KMS-11 (cell line): Measurements from ENCODE around the gene ADCY4.
"Not testable (repeated sequence)": the region's sequence is repeated elsewhere in the genome, so short reads cannot be mapped to it uniquely, and the experiment has no call there.

Experiments used
- H2AFZ ChIP-seq: fragments of 200-600 bp; sonication (generic); 2 replicates; pipeline ENCODE4 v1.6.1; 2016; ENCODE audit warnings: antibody characterized with exemption, mixed run types, low read depth
- H3K27ac ChIP-seq: fragments of 200-600 bp; sonication (generic); 2 replicates; pipeline ENCODE4 v1.6.1; 2016; ENCODE audit warnings: mild to moderate bottlenecking, mixed run types
- H3K27me3 ChIP-seq: fragments of 200-600 bp; sonication (generic); 2 replicates; pipeline ENCODE4 v1.6.1; 2017; ENCODE audit warnings: mild to moderate bottlenecking, low read depth, mixed run types, moderate library complexity; ENCODE audit not compliant: insufficient read depth
- H3K36me3 ChIP-seq: fragments of 200-600 bp; sonication (generic); 2 replicates; pipeline ENCODE4 v1.6.1; 2017; ENCODE audit warnings: mild to moderate bottlenecking, mixed run types; ENCODE audit not compliant: insufficient read depth
- H3K4me1 ChIP-seq: fragments of 200-600 bp; sonication (generic); 2 replicates; pipeline ENCODE4 v1.6.1; 2016; ENCODE audit warnings: mild to moderate bottlenecking, low read depth, mixed run types; ENCODE audit not compliant: poor library complexity, severe bottlenecking
- H3K4me2 ChIP-seq: fragments of 200-600 bp; sonication (generic); 2 replicates; pipeline ENCODE4 v1.7.0; 2016; ENCODE audit warnings: mild to moderate bottlenecking, mixed run types
- H3K4me3 ChIP-seq: fragments of 200-600 bp; sonication (generic); IDR thresholded peaks from 2 replicates; pipeline ENCODE4 v1.6.1; 2017; ENCODE audit warnings: low read depth, low read length, mixed read lengths; ENCODE audit not compliant: insufficient read depth
- H3K79me2 ChIP-seq: fragments of 200-600 bp; sonication (generic); 2 replicates; pipeline ENCODE4 v1.6.1; 2016; ENCODE audit warnings: low read depth, mixed run types; ENCODE audit not compliant: insufficient read depth
- H3K9ac ChIP-seq: fragments of 200-600 bp; sonication (generic); 2 replicates; pipeline ENCODE4 v1.6.1; 2016; ENCODE audit warnings: mild to moderate bottlenecking, mixed run types
- H4K20me1 ChIP-seq: fragments of 200-600 bp; sonication (generic); 2 replicates; pipeline ENCODE4 v1.6.1; 2016; ENCODE audit warnings: mild to moderate bottlenecking, mixed run types; ENCODE audit not compliant: insufficient read depth
- CTCF ChIP-seq: fragments of 200-600 bp; sonication (generic); conservative IDR thresholded peaks from 2 replicates; pipeline ENCODE4 v1.6.1; 2017; ENCODE audit warnings: low read depth, mild to moderate bottlenecking, antibody characterized with exemption, low read length, moderate library complexity, mixed read lengths

The ADCY4 gene

GRCh38 chr14:24360281-24360680 is 25.4 kb upstream of the ADCY4 start:
- no peak overlapping the region for H2AFZ ChIP-seq
- H3K27ac ChIP-seq, result no peak overlapping the region
- no peak overlapping the region for H3K4me3 ChIP-seq
- peaks cover 5% of the 10 kb centered on the region for H3K4me1 ChIP-seq
- no peaks in the 10 kb centered on the region for H3K27me3 ChIP-seq
- H3K79me2 ChIP-seq, result no peaks in the 10 kb centered on the region
- TF ChIP-seq CTCF, result no peak
- no peaks in the 10 kb centered on the region for H4K20me1 ChIP-seq
- H3K9ac ChIP-seq, result no peak overlapping the region
- H3K36me3 ChIP-seq, result no peaks in the 10 kb centered on the region
- H3K4me2 ChIP-seq, result no peak overlapping the region

GRCh38 chr14:24356208-24356607 is 21.3 kb upstream of the ADCY4 start:
- H3K4me1 ChIP-seq, result no peaks in the 10 kb centered on the region
- H3K4me3 ChIP-seq, result no peak overlapping the region
- no peak overlapping the region for H3K27ac ChIP-seq
- no peaks in the 10 kb centered on the region for H4K20me1 ChIP-seq
- no peaks in the 10 kb centered on the region for H3K27me3 ChIP-seq
- TF ChIP-seq CTCF, result no peak
- H3K79me2 ChIP-seq, result no peaks in the 10 kb centered on the region
- H3K4me2 ChIP-seq, result no peak overlapping the region
- H2AFZ ChIP-seq, result no peak overlapping the region
- H3K36me3 ChIP-seq, result no peaks in the 10 kb centered on the region
- H3K9ac ChIP-seq, result no peak overlapping the region

- no peak overlapping the region for H2AFZ ChIP-seq
- H3K4me1 ChIP-seq, result no peaks in the 10 kb centered on the region
- H3K4me2 ChIP-seq, result no peak overlapping the region
- no peaks in the 10 kb centered on the region for H3K36me3 ChIP-seq
- TF ChIP-seq CTCF, result no peak
- no peak overlapping the region for H3K27ac ChIP-seq
- H3K27me3 ChIP-seq, result no peaks in the 10 kb centered on the region
- H3K4me3 ChIP-seq, result no peak overlapping the region
- no peaks in the 10 kb centered on the region for H4K20me1 ChIP-seq
- H3K9ac ChIP-seq, result no peak overlapping the region
- no peaks in the 10 kb centered on the region for H3K79me2 ChIP-seq
Observed at GRCh38 chr14:24355009-24355408, 20.1 kb upstream of the ADCY4 start.

GRCh38 chr14:24354482-24354825 is 19.6 kb upstream of the ADCY4 start:
- H3K4me2 ChIP-seq, H3K27me3 ChIP-seq, H4K20me1 ChIP-seq, H3K79me2 ChIP-seq, H3K4me3 ChIP-seq, H3K36me3 ChIP-seq, H3K4me1 ChIP-seq, H3K9ac ChIP-seq, H3K27ac ChIP-seq, H2AFZ ChIP-seq: not testable (repeated sequence)

- no peak overlapping the region for H3K4me3 ChIP-seq
- no peaks in the 10 kb centered on the region for H3K79me2 ChIP-seq
- H3K36me3 ChIP-seq, result no peaks in the 10 kb centered on the region
- no peak for TF ChIP-seq CTCF
- no peak overlapping the region for H3K27ac ChIP-seq
- no peaks in the 10 kb centered on the region for H4K20me1 ChIP-seq
- H3K4me1 ChIP-seq, result no peaks in the 10 kb centered on the region
- H2AFZ ChIP-seq, result no peak overlapping the region
- H3K4me2 ChIP-seq, result no peak overlapping the region
- no peak overlapping the region for H3K9ac ChIP-seq
- H3K27me3 ChIP-seq, result no peaks in the 10 kb centered on the region
Observed at GRCh38 chr14:24353559-24354481, 18.9 kb upstream of the ADCY4 start.
